HepG2 (cell line): Measurements from ENCODE around the gene P4HB. TPM values are rescaled to one million over a fixed set of nuclear protein-coding genes. Genes with fewer than 3 reads are reported as not detected.

Experiments
- AKAP8 ChIP-seq: sonication (generic); formaldehyde crosslinking; IDR thresholded peaks from 2 replicates; pipeline ENCODE4 v1.5.1; 2020; ENCODE audit warnings: mild to moderate bottlenecking, missing genetic modification reagents
- CBX2 ChIP-seq, 2 experiments: fragments of 200-600 bp in 1 of 2; sonication (generic); formaldehyde crosslinking in 1 of 2; IDR thresholded peaks; 2 replicates each; pipeline versions ENCODE4 v1.7.0 to v1.8.1; 2018 to 2022; ENCODE audit warnings: low read depth in 2 of 2, low read length in 1 of 2, mild to moderate bottlenecking in 1 of 2, missing genetic modification reagents in 1 of 2
- CCAR2 ChIP-seq: fragments of 200-400 bp; formaldehyde crosslinking; optimal IDR thresholded peaks from 2 replicates; pipeline ENCODE3; 2018; ENCODE audit warnings: low read depth, mild to moderate bottlenecking, low read length, moderate library complexity
- GPN1 ChIP-seq: sonication (generic); formaldehyde crosslinking; IDR thresholded peaks from 2 replicates; pipeline ENCODE4 v1.5.1; 2020; ENCODE audit warnings: missing genetic modification reagents, borderline replicate concordance
- HNF4G ChIP-seq, 2 experiments: sonication (generic) in 1 of 2; formaldehyde crosslinking in 1 of 2; IDR thresholded peaks; 2 replicates each; pipeline versions ENCODE4 v1.4.0 to v1.6.1; 2011 to 2020; ENCODE audit warnings: borderline replicate concordance in 2 of 2, low read depth in 2 of 2, mild to moderate bottlenecking in 2 of 2, low read length in 1 of 2, missing genetic modification reagents in 1 of 2, moderate library complexity in 1 of 2
- IKZF1 ChIP-seq: fragments of 450-650 bp; IDR thresholded peaks from 2 replicates; pipeline ENCODE4 v1.7.1; 2016
- KMT2B ChIP-seq: IDR thresholded peaks from 2 replicates; pipeline ENCODE4 v1.6.1; 2016; ENCODE audit warnings: missing genetic modification reagents, missing compliant biosample characterization
- MTA1 ChIP-seq: sonication (generic); formaldehyde crosslinking; IDR thresholded peaks from 2 replicates; pipeline ENCODE4 v1.4.0; 2020; ENCODE audit warnings: missing genetic modification reagents, mild to moderate bottlenecking, borderline replicate concordance
- POLR2AphosphoS2 ChIP-seq: IDR thresholded peaks from 2 replicates; pipeline ENCODE4 v1.6.1; 2011; ENCODE audit warnings: low read depth, low read length, improper control_type of control experiment
- SAP130 ChIP-seq: IDR thresholded peaks from 2 replicates; pipeline ENCODE4 v1.6.1; 2016; ENCODE audit warnings: low read depth
- SRSF4 ChIP-seq: fragments of 200-400 bp; formaldehyde crosslinking; IDR thresholded peaks from one replicate; pipeline ENCODE4 v1.6.1; 2018; ENCODE audit warnings: mild to moderate bottlenecking, low read depth, low read length, moderate library complexity; ENCODE audit not compliant: poor library complexity, severe bottlenecking
- U2AF1 ChIP-seq: fragments of 200-400 bp; formaldehyde crosslinking; optimal IDR thresholded peaks from 2 replicates; pipeline ENCODE3; 2017; ENCODE audit warnings: mild to moderate bottlenecking, low read depth, low read length
- ZNF20 ChIP-seq: sonication (generic); formaldehyde crosslinking; IDR thresholded peaks from 2 replicates; pipeline ENCODE4 v1.4.0; 2020; ENCODE audit warnings: mild to moderate bottlenecking, moderate library complexity, missing genetic modification reagents
- ZNF331 ChIP-seq: sonication (generic); formaldehyde crosslinking; IDR thresholded peaks from 2 replicates; pipeline ENCODE4 v1.4.0; 2020; ENCODE audit warnings: missing genetic modification reagents
- ZNF674 ChIP-seq: sonication (generic); formaldehyde crosslinking; IDR thresholded peaks from 2 replicates; pipeline ENCODE4 v1.5.0; 2020; ENCODE audit warnings: low read depth, mild to moderate bottlenecking, missing genetic modification reagents
- ZNF766 ChIP-seq: sonication (generic); formaldehyde crosslinking; IDR thresholded peaks from 2 replicates; pipeline ENCODE4 v1.5.0; 2020; ENCODE audit warnings: missing genetic modification reagents, borderline replicate concordance
- ZNF772 ChIP-seq: sonication (generic); formaldehyde crosslinking; IDR thresholded peaks from 2 replicates; pipeline ENCODE4 v1.5.0; 2020; ENCODE audit warnings: mild to moderate bottlenecking, missing genetic modification reagents
- polyA plus RNA-seq, 8 experiments: library from polyadenylated mRNA; depleted of rRNA in 3 of 8; stranded (reverse) in 7 of 8; unstranded in 1 of 8; fragments of >200 nt; fragmentation: Illumina TruSeq in 4 of 8; extraction: Trizol in 4 of 8; gene quantifications; 2 replicates each; pipeline versions ENCODE4 v1.2.1 to v1.2.3, GENCODE V29; 2011 to 2016; ENCODE audit warnings: low read depth in 4 of 8, missing spikeins in 1 of 8, mixed read lengths in 1 of 8; ENCODE audit not compliant: insufficient read depth in 1 of 8
- total RNA-seq, 5 experiments: library from RNA; depleted of rRNA; stranded (reverse); fragments of >200 nt; fragmentation: Illumina TruSeq; extraction: Trizol; gene quantifications; 2 replicates each; pipeline ENCODE4 v1.2.3, GENCODE V29; 2016; ENCODE audit warnings: low read depth in 1 of 5
- TF ChIP-seq, protein P1 (sequence below): sonication (generic); formaldehyde crosslinking; IDR thresholded peaks from 2 replicates; pipeline ENCODE4 v1.5.1; 2020; ENCODE audit warnings: missing genetic modification reagents, mild to moderate bottlenecking, borderline replicate concordance
- TF ChIP-seq, protein P2 (sequence below): sonication (generic); formaldehyde crosslinking; IDR thresholded peaks from 2 replicates; pipeline ENCODE4 v1.4.0; 2020; ENCODE audit warnings: missing genetic modification reagents
- TF ChIP-seq, protein P3 (sequence below): sonication (generic); formaldehyde crosslinking; IDR thresholded peaks from 2 replicates; pipeline ENCODE4 v1.8.0; 2022; ENCODE audit warnings: missing genetic modification reagents, mild to moderate bottlenecking, borderline replicate concordance

Gene P4HB
- total and polyA plus RNA-seq, 2 of the 13 experiments (the other 11 are each of a cell fraction or from before 2014, with no cell fraction given), result 185 to 782 TPM

DNA sequence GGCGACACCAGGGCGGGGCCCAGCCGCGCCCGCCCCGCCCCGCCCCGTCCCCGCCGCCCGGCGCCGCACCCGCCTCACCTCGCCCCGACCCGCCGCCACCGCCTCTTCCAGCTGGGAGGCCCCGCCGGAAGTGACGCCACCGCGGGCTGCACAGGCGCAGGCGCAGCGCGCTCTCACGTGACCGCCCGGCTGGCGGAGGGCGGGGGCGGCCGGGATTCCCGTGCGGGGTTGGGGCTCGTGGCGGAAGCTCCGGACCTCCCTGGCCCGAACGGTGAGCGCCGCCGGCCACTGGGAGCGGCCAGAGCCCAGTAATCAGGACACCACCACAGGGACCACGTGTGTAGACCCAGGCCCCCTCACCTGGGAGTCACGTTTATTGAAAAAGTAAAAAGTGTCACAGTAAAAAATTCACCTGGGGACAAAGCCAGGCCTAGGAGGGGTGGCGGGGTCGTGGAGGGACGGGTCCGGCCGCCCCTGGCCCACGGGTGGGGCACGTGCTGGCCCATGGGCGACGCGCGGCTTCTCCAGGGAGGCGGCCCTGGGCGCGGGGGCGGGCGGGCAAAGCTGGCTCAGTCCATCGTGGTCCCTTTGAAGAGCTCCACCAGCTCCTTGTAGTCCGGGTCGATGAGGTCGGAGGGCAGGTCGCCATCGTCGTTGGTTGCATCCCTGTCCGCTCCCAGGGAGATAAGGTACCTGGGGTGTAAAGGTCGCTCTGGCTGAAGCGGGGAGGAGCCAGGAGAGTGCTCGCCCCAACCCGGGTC, 27.0 kb downstream of the P4HB start, which contains the start of gene MCRIP1 (continued):
- TF ChIP-seq MTA1 (CRISPR knock-in tag) (peak; percentile 98; the same call in 1 of the 2 replicates), AKAP8 (CRISPR knock-in tag) (peak; percentile 92), POLR2AphosphoS2 (no peak), GPN1 (CRISPR knock-in tag) (no peak), SRSF4 (no peak), SAP130 (CRISPR knock-in tag) (peak; percentile 78), KMT2B (CRISPR knock-in tag) (peak; percentile 23; the same call in 1 of the 2 replicates), ZNF331 (peak; percentile 77), ZNF674 (0 out of 2 replicates have a peak, but pooled peaks have one; percentile 12), CCAR2 (no peak), U2AF1 (no peak), IKZF1 (no peak), ZNF766 (peak; percentile 81; the same call in 1 of the 2 replicates), CBX2 (IDR thresholded peaks at IDR 0.05; ENCODE audit: low read depth, low read length) (no peak), CBX2 (CRISPR knock-in tag; IDR thresholded peaks at IDR 0.05; ENCODE audit: low read depth) (no peak), ZNF772 (CRISPR knock-in tag) (peak; percentile 64; the same call in 1 of the 2 replicates), ZNF20 (0 out of 2 replicates have a peak, but pooled peaks have one; percentile 54), HNF4G (IDR thresholded peaks at IDR 0.05; ENCODE audit: borderline replicate concordance, low read depth, low read length) (peak; percentile 98), HNF4G (CRISPR knock-in tag; IDR thresholded peaks at IDR 0.05; ENCODE audit: borderline replicate concordance, low read depth) (peak; percentile 93)
- TF ChIP-seq, protein P1, sequence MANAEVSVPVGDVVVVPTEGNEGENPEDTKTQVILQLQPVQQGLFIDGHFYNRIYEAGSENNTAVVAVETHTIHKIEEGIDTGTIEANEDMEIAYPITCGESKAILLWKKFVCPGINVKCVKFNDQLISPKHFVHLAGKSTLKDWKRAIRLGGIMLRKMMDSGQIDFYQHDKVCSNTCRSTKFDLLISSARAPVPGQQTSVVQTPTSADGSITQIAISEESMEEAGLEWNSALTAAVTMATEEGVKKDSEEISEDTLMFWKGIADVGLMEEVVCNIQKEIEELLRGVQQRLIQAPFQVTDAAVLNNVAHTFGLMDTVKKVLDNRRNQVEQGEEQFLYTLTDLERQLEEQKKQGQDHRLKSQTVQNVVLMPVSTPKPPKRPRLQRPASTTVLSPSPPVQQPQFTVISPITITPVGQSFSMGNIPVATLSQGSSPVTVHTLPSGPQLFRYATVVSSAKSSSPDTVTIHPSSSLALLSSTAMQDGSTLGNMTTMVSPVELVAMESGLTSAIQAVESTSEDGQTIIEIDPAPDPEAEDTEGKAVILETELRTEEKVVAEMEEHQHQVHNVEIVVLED (CRISPR knock-in tag), result peak; percentile 76
- TF ChIP-seq, protein P2, sequence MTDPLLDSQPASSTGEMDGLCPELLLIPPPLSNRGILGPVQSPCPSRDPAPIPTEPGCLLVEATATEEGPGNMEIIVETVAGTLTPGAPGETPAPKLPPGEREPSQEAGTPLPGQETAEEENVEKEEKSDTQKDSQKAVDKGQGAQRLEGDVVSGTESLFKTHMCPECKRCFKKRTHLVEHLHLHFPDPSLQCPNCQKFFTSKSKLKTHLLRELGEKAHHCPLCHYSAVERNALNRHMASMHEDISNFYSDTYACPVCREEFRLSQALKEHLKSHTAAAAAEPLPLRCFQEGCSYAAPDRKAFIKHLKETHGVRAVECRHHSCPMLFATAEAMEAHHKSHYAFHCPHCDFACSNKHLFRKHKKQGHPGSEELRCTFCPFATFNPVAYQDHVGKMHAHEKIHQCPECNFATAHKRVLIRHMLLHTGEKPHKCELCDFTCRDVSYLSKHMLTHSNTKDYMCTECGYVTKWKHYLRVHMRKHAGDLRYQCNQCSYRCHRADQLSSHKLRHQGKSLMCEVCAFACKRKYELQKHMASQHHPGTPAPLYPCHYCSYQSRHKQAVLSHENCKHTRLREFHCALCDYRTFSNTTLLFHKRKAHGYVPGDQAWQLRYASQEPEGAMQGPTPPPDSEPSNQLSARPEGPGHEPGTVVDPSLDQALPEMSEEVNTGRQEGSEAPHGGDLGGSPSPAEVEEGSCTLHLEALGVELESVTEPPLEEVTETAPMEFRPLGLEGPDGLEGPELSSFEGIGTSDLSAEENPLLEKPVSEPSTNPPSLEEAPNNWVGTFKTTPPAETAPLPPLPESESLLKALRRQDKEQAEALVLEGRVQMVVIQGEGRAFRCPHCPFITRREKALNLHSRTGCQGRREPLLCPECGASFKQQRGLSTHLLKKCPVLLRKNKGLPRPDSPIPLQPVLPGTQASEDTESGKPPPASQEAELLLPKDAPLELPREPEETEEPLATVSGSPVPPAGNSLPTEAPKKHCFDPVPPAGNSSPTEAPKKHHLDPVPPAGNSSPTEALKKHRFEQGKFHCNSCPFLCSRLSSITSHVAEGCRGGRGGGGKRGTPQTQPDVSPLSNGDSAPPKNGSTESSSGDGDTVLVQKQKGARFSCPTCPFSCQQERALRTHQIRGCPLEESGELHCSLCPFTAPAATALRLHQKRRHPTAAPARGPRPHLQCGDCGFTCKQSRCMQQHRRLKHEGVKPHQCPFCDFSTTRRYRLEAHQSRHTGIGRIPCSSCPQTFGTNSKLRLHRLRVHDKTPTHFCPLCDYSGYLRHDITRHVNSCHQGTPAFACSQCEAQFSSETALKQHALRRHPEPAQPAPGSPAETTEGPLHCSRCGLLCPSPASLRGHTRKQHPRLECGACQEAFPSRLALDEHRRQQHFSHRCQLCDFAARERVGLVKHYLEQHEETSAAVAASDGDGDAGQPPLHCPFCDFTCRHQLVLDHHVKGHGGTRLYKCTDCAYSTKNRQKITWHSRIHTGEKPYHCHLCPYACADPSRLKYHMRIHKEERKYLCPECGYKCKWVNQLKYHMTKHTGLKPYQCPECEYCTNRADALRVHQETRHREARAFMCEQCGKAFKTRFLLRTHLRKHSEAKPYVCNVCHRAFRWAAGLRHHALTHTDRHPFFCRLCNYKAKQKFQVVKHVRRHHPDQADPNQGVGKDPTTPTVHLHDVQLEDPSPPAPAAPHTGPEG (CRISPR knock-in tag), result peak; percentile 93; the same call in 1 of the 2 replicates
- TF ChIP-seq, protein P3, sequence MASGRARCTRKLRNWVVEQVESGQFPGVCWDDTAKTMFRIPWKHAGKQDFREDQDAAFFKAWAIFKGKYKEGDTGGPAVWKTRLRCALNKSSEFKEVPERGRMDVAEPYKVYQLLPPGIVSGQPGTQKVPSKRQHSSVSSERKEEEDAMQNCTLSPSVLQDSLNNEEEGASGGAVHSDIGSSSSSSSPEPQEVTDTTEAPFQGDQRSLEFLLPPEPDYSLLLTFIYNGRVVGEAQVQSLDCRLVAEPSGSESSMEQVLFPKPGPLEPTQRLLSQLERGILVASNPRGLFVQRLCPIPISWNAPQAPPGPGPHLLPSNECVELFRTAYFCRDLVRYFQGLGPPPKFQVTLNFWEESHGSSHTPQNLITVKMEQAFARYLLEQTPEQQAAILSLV (CRISPR knock-in tag), result peak; percentile 97; the same call in 1 of the 2 replicates
